GM21515 (cell line): ENCODE results near the gene STOML1.

Source experiments
- ATAC-seq: cut with Tn5 transposase; IDR thresholded peaks from one replicate; pipeline ENCODE4 v1.9.1; 2021; ENCODE audit not compliant: unreplicated experiment

STOML1 gene, protein sequence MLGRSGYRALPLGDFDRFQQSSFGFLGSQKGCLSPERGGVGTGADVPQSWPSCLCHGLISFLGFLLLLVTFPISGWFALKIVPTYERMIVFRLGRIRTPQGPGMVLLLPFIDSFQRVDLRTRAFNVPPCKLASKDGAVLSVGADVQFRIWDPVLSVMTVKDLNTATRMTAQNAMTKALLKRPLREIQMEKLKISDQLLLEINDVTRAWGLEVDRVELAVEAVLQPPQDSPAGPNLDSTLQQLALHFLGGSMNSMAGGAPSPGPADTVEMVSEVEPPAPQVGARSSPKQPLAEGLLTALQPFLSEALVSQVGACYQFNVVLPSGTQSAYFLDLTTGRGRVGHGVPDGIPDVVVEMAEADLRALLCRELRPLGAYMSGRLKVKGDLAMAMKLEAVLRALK

DNA sequence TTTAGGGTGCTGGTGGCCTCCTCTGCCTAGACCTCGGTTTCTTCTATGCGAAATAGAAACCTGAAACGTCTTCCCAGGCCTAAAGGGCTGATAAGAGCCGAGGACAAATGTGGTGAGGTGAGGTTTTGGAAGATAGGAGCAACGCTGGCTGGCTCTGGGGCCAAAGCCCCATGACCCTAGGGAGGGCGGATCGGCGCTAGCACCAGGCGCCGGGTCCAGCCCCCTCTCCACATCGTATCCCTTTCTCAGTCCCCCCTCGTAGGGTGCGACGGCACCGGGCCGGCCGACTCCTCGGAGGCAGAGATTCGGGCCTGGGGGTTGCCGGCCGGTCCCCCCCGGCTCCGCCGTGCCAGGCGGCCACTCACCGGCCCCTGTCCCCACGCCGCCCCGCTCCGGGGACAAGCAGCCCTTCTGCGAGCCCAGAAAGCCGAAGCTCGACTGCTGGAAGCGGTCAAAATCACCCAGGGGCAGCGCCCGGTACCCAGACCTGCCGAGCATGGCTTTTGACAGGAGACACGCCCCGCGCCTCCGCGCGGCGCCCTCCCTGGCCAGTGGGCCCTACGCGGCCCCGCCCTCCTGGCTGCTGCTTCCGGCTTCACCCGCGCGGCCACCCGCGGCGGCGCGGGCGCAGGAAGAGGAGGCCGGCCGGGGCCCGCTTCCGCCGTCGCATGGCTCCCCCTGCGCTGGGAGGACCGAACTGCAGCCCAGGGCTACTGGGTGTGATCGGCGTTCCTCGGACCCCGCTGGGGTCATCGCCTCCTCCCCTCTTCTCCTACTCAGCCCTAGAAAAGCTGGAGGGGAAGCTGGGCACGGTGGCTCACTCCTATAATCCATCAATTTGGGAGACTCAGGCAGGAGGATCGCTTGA is at the start of gene STOML1:
Gene STOML1 (minus strand): TSS at position 570 of the 868 bp plus-strand sequence. CDS start 72 bp downstream, at position 498.
- peak; percentile 67 for ATAC-seq

DNA sequence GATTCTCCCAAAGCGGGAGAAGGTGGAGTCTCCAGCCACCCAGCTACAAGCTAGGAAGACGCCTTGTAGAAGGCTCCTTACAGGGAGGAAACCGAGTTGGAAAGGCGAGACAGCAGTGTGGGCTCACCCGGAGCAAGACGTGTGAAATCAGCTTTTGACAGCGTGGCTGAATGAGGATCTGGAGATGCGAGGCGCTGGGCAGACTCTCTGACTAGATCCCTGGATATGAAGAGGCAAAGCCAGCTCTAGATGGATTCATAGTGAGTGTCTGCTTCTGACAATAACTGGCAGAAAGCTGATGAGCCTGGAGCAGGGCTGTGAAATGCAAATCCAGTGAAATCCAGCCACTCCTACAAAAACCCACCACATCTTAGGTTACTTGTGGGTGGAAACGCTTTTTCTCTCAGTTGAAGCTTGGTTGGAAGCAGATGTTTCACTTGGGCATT is 49.2 kb upstream of the STOML1 start:
- ATAC-seq, result no peak

DNA sequence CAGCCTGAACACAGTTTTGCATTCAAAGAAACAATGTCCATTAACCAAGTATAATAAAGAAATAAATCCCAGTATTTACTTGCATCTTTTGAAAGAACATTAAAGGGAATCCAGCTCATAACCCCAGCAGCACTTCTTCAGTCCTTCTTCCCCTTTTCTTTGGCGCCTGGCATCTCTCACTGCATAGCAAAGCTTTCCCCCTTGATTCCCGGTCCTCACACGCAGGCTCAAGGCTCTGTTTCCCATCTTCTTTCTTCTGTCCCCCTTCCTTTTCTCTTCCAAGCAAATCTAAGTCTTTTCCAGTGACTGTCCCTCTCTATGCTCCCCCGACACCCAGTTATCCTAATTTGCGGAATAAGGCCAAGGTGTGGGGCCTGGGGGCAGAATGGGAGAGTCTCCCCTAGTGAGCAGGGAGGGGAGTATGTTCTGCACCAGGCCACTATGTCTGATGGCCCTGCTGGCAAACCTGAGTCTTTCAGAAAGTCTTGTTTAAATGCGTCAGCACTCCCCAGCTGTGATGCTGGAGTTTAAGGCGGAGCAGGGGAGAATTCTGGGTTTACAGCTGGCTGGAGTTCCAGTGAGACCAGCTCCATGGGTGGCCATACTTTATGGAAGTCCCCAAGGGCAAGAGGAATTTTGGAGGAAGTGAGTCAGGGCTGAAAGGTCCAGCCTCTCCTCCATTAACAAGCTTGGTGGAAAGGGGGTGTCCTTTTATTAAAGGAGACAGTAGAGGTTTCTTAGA is 48.2 kb upstream of the STOML1 start:
- ATAC-seq, result no peak

DNA sequence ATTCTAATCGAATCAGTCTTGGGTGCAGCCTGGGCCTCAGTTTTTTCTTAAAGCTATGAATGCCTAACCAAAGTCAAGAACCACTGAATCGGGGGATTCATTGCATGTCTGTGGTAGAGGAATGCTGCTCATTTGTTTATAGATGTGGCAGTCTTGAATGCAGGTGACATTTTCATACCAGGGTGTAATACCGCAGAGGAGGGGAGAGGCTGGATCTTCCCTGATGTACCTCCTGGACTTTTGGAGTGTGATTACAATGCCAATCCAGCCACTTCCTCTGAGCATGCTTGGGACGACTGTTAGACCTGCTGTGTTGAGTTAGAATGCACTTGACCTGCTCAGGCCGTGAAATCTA is 47.5 kb upstream of the STOML1 start:
- ATAC-seq, result no peak

DNA sequence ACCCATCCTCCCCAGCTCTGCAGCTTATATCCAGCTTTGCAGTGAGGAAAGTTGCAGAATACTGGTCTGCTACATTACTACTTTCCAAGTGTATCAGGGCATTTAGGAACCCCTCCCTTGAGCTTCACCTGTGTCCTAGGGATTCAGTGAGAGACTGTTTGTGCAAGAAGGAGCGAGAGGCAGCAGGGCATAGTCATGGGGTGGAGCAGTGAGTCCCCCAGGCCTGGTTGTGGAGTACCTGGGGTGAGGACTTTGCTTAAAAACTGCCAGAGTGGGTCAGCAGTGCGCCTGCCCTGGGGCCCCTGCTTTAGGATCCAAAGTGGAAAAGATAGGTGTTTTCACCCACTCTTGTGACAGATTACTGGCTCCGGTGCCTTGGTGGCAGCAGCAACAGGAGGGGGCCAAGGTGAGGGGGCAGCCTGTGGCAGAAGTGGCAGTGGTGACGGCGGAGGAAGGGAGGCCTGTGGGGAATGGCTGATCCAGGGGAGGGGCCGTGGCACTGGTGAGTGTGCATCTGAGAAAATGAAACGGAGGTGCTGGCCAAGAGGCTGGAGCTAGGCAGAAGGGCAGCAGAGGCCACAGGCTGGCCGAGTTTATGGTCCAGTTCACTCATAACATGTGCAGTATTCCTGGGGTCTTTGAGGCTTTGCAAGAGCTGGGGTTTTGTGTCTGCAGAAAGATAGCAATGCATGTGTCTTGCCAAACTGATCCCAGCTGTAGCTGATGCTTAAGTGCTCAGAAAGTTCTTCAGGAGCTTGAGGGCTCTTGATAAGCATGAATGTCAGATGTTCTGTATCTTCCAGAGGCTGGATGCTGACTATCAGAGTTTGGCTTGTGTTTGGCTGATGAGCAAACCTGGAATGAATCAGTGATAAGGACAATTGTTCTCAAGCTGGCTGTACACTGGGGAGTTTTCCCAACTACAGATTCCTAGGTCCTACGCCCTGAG is 46.9 kb upstream of the STOML1 start:
- no peak for ATAC-seq

DNA sequence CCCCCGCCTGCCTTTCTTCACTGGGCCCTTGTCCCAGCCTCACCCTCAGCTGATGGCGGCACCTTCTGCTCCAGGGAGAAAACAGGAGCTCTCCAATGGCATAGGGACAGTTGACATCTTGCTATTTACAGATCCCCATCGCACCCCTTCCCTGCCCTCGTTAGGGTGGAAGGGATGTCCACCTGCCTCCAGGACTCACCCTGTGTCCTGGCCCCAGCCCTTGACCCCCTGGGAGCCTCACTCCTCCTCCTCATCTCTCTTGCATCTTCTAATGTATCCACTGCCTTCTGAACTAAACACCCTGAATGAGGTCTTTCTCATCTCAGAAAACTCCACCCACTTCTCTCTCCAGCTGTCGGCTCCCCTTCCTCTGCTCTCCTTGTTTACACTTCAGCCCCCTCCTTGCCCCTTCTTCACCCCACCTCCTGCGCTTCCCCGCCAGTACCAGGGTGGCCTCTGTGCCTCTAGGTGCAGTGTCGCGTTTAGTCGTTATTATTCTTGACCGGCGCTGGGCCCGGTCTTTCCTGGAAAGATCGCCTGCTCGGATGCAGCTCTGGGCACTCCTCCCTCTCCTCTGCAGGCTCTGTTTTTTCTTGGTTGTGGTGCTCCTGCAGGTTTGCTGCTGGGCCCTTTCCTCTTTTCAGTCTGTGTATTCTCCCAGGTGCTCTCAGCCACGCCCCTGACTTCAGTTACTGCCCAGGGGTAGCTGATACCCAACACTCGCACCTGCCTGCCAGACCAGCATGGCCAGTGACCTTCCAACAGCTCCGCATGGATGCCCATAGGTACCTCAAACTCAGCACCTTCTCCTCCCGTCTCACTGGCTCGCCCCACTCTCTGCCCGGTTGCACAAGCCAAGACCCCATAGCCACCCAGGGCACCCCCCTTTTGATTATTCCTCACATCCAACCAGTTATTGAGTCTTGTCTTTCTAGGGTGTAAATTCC is 45.3 kb upstream of the STOML1 start:
- no peak for ATAC-seq

DNA sequence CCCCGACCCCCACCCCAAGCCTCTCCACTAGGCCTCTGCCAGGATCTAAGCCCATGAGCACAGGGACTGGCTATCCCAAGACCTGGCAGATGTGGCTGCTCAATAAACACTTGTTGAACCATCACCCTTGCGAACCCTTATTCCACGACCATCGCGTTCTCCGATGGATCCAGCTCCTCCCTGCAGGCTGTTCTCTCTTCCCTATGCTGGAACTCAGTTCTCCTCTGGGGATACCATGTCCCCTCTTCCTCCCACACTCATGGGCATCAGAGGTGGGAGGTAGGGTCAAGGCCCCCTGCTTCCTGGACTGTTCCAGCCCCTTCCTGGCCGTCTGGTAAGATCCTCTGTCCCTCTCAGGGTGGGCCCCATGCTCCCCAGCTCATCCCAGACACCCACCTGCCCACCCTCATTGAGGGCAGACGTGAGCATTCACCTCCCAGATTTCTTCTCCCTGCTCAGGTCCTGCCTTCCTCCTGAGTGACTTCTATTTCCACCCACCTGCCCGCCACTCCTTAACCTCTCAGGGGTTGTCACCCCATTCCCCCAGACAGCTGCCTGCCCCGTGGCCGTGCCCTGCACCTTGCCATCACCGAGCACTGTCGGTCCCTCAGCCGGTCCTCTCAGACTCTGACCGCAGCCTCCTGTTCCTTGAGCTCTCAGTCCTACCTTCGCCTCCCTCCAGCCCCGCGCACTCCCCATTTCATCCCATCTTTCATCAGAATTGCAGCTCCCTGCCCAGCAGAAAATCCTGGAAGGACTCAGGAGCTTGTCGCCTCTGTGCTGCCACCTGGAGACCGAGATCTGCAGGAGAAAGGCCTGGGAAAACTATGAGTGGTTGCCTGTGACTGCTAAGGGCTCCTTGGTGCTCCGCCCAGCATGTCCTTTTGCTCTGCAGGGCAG is 44.4 kb upstream of the STOML1 start:
- no peak for ATAC-seq

DNA sequence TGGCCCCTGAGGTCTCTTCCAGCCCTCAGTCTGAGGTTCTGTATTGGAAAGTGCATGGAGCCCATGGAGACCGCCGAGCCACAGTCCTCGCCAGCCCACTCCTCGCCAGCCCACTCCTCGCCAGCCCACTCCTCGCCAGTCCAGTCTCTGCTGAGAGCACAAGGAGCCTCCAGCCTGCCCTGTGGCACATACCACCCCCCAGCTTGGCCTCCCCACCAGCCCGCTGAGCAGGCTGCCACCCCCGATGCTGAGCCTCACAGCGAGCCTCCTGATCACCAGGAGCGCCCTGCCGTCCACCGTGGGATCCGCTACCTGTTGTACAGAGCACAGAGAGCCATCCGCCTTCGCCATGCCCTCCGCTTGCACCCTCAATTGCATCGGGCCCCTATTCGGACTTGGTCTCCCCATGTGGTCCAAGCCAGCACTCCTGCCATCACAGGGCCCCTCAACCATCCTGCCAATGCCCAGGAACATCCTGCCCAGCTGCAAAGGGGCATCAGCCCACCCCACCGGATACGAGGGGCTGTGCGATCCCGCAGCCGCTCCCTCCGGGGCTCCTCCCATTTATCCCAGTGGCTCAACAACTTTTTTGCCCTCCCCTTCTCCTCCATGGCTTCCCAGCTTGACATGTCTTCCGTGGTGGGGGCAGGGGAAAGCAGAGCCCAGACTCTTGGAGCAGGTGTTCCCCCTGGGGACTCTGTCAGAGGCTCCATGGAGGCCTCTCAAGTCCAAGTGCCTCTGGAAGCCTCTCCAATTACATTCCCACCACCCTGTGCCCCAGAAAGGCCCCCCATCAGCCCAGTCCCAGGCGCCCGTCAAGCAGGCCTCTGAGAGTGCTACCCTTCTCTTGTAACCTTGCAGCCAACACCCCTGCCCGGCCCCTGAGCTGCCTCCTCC is 43.3 kb upstream of the STOML1 start:
- no peak for ATAC-seq

DNA sequence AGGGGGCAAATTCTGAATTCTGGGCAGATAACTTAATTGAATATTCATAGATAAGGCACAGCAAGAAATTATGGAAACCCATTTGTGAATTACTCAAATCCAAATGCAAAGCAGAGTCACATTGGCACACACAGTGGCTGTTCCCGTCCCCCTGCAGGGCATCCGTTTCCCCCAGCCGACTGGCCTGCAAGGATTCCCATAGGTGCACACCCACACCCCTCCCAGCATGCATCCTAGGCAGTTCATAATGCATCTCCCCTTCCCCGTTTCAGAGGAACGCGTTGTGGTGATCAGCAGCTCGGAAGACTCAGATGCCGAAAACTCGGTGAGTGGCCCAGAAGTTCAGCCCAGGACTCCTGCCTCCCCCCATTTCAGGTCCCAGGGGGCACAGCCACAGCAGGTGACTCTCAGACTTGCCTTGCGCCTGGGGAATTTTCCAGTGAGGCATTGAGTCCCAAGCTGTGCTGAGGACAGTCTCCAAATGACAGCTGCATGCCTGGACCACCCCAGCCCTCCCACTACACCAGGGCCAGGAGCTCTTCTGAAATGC is 42.2 kb upstream of the STOML1 start:
- ATAC-seq, result no peak

DNA sequence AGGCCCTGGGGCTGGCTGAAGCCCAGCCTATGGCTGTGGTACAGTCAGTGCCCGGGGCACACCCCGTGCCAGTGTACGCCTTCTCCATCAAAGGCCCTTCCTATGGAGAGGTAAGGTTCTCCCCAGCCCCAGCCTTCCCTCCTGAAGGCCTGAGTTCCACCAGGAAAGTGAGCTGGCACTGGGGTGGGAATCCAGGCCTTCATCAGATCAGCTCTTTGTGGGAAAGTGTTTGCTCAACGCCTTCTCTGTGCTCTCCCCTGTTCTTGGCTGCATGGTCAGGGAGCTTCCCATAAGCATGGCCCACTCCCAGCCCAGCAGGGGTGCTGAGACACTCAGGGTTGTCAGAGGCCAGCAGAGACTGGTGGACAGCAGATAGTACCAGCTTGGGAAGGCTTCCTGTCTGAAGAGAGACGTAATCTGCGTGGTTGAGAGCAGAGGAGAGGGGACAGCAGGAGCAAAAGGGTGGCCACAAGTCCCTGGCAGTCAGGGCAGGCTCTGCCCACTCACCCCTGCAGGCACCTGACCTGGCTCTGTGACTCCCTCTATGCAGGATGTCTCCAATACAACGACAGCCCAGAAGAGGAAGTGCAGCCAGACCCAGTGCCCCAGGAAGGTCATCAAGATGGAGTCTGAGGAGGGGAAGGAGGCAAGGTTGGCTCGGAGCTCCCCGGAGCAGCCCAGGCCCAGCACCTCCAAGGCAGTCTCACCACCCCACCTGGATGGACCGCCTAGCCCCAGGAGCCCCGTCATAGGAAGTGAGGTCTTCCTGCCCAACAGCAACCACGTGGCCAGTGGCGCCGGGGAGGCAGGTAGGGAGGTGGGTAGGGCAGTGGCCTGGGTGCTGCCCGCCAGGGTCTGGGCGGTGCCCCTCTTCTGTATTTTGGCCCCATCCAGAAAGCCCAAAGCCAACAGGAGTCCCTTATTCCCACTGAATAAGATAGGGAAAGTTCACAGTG is 40.8 kb upstream of the STOML1 start:
- ATAC-seq, result no peak

DNA sequence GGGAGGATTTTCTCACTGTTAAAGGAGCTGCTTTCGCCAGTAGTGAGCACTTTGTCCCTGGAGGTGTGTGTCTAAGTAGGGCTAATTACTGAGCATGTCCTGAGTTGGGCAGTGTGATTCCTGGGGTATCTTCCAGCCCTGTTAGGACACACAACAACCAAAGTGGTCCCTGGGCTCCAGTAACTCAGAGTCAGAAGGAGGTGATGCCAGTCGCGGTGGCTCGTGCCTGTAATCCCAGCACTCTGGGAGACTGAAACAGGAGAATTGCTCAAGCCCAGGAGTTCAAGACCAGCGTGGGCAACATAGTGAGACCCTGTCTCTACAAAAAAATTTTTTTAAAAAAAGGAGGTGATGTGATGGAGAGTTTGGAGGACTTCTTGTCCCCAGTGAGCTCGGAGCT is 40.0 kb upstream of the STOML1 start:
- ATAC-seq, result no peak

DNA sequence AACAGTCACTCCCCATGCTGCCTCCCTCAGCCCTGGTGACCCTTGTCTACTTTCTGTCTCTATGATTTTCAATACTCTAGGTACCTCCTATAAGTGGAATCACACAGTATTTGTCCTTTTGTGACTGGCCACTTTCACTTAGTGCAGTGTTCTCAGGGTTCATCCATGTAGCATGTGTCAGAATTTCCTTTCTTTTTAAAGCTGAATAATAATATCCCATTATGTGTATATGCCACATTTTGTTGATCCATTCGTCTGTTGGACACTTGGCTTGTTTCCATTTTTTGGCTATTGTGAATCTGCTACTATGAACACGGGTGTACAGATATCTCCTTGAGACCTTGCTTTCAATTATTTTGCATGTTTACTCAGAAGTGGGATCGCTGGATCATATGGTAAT is 36.6 kb upstream of the STOML1 start:
- no peak for ATAC-seq

DNA sequence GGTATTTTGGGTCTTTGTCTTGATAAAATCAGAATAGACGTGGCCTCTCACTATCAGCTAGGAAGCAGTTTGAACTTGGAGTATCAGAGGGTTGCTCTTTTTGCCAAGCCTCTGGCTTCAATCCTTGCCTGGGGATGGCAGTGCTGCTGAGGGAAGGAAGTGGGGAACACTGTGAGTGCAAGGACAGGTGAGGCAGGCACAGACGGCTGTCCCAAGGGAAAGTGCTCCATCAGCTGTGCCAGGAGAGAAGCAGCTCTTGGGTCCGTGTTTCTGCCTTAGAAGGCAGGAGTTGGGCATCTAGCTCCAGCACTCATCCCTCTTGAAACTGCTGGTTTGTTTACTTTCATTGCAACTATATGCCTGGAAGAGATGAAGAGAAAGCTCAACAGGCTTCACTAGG is 35.6 kb upstream of the STOML1 start:
- ATAC-seq, result no peak

DNA sequence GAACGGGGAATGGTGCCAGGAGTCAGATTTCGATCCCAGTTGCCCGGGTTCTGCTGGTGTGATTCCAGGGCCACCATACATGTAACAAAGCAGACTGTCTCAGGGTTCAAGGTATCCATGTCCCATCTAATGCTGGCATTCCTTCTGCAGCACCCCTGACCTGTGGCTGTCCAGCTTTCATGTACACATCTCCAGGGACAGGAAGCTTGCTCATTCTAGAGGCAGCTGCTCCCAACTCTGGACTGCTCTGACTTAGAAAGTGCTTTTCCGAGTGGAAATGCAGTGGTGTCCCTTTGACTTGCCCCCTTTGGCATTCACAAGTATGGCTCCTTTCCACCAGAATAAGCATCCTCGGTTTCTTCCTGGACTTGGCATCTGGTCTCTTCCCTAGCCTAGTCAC is 33.3 kb upstream of the STOML1 start:
- ATAC-seq, result no peak

DNA sequence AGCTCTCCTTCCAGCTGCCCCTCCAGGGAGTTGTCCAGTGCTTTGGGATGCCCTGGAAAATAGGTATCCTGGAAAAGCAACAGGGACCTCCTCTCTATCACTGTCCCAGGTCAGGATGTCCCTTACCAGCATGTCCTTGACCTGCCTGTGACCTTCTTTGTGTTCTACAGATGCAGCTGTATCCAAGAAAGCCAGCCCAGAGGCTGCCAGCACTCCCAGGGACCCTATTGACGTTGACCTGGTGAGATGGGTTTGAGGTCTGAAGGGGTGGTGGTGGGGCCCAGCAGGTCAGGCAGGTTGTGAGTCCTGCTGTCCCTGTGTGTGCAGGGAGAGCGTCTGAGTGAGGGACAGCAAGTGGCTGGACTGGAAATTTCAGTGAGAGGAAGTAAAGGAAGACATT is 32.6 kb upstream of the STOML1 start:
- no peak for ATAC-seq
